ENCODE data around the gene OR6B2.

The OR6B2 gene

DNA sequence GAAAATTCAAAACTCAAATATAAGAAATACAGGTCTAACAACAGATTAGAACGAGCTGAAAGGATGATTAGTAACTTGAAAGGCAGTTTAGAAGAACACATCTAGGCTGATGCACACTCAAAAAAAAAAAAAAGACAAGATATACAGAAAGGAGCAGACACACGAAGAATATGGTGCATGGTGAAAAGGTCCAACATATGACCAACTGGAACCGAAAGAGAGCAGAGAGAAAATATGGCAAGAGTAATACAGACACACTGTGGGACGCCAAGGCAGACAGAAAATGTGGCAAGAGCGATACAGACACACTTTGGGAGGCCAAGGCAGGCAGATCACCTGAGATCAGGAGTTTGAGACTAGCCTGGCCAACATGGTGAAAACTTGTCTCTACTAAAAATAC, 44.9 kb downstream of the OR6B2 start:
- TF ChIP-seq, protein P1, sequence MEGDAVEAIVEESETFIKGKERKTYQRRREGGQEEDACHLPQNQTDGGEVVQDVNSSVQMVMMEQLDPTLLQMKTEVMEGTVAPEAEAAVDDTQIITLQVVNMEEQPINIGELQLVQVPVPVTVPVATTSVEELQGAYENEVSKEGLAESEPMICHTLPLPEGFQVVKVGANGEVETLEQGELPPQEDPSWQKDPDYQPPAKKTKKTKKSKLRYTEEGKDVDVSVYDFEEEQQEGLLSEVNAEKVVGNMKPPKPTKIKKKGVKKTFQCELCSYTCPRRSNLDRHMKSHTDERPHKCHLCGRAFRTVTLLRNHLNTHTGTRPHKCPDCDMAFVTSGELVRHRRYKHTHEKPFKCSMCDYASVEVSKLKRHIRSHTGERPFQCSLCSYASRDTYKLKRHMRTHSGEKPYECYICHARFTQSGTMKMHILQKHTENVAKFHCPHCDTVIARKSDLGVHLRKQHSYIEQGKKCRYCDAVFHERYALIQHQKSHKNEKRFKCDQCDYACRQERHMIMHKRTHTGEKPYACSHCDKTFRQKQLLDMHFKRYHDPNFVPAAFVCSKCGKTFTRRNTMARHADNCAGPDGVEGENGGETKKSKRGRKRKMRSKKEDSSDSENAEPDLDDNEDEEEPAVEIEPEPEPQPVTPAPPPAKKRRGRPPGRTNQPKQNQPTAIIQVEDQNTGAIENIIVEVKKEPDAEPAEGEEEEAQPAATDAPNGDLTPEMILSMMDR (IDR thresholded peaks at IDR 0.05) = no peak

- TF ChIP-seq, protein P1 (IDR thresholded peaks at IDR 0.05) = no peak
These were observed 45.6 kb downstream of the OR6B2 start for GRCh38 chr2:239984421-239985194.

- TF ChIP-seq, protein P1 (IDR thresholded peaks at IDR 0.05) = no peak
These were observed 47.0 kb downstream of the OR6B2 start for GRCh38 chr2:239983004-239983778.
